ENCODE measurements around the gene SCAMP4. TPM values are rescaled to one million over a fixed set of nuclear protein-coding genes. Genes with fewer than 3 reads are reported as not detected.
A peak's percentile ranks its signal among the peaks of the same experiment; 100 is the strongest.

Gene SCAMP4
- total and polyA plus RNA-seq, 2 of the 13 experiments (the other 11 are each of a cell fraction or from before 2014, with no cell fraction given): 10.7 to 13.7 TPM

DNA sequence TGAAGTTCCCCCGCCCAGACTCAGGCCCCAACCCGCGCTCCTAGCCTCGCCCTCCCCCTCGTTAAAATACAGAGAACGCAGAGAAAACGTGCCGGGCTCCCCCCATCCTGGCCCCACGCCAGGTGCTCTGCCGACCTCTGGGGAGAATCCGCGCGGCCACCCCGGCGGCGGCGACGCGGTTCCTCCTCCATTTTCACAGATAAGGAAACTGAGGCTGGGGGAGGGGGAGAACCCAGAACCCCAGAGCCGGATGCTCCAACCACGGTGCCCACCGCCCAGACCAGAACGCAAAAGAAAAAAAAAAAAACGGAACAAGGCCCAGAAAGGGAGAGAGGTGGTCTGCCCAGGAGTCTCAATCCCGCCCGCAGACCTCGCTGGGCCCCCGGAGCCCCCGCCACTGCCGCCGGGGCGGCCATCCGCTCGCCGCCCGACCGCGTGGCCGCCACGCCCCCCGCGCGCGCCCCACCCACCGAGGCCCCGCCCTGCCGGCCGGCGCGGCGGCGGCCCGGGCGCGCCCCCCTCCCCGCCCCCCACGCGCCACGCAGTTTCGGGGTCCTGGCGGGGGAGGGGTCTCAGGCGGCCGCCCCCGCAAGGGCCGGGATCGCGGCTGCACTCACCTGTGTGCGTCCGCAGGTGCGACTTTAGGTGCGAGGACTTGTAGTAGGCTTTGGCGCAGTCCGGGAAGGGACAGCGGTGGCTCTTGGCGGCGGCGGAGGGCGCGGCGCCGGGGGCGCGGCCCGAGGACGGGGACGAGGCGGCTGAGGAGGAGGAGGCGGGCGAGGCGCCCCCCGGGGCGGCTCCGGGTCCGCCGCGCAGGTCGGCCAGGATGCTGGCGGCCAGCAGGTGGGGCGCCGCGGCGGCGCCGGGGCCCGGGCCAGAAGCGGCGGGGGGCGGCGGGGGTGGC, 42.5 kb upstream of the SCAMP4 start (continued):
- no peak for TF ChIP-seq IKZF4 (CRISPR knock-in tag; IDR thresholded peaks at IDR 0.05; ENCODE audit: borderline replicate concordance, low read depth, not compliant biosample characterization)
- peak; percentile 52 for TF ChIP-seq SRSF1 (optimal IDR thresholded peaks at IDR 0.05; ENCODE audit: low read depth, low read length)
- TF ChIP-seq HMGA1 (CRISPR knock-in tag; conservative IDR thresholded peaks at IDR 0.05): no peak
- no peak for TF ChIP-seq ZNF879 (CRISPR knock-in tag; IDR thresholded peaks at IDR 0.05)
- no peak for TF ChIP-seq HDAC6 (IDR thresholded peaks at IDR 0.05; ENCODE audit: low read depth, low read length)
- TF ChIP-seq, protein P1, sequence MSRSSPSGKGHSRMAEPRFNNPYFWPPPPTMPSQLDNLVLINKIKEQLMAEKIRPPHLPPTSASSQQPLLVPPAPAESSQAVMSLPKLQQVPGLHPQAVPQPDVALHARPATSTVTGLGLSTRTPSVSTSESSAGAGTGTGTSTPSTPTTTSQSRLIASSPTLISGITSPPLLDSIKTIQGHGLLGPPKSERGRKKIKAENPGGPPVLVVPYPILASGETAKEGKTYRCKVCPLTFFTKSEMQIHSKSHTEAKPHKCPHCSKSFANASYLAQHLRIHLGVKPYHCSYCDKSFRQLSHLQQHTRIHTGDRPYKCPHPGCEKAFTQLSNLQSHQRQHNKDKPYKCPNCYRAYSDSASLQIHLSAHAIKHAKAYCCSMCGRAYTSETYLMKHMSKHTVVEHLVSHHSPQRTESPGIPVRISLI (CRISPR knock-in tag; IDR thresholded peaks at IDR 0.05; ENCODE audit: borderline replicate concordance): no peak
- 0 out of 2 replicates have a peak, but pooled peaks have one; percentile 12 for TF ChIP-seq ZNF746 (CRISPR knock-in tag; IDR thresholded peaks at IDR 0.05)
- TF ChIP-seq ZNF543 (CRISPR knock-in tag; IDR thresholded peaks at IDR 0.05): no peak
- peak; percentile 59 for TF ChIP-seq AGO2 (optimal IDR thresholded peaks at IDR 0.05; ENCODE audit: low read depth, low read length)
- TF ChIP-seq NR2F1 (CRISPR knock-in tag; IDR thresholded peaks at IDR 0.05): no peak
- no peak for TF ChIP-seq SRSF9 (IDR thresholded peaks at IDR 0.05; ENCODE audit: borderline replicate concordance, insufficient read depth, low read depth, low read length, poor library complexity, severe bottlenecking)
- TF ChIP-seq, protein P2, sequence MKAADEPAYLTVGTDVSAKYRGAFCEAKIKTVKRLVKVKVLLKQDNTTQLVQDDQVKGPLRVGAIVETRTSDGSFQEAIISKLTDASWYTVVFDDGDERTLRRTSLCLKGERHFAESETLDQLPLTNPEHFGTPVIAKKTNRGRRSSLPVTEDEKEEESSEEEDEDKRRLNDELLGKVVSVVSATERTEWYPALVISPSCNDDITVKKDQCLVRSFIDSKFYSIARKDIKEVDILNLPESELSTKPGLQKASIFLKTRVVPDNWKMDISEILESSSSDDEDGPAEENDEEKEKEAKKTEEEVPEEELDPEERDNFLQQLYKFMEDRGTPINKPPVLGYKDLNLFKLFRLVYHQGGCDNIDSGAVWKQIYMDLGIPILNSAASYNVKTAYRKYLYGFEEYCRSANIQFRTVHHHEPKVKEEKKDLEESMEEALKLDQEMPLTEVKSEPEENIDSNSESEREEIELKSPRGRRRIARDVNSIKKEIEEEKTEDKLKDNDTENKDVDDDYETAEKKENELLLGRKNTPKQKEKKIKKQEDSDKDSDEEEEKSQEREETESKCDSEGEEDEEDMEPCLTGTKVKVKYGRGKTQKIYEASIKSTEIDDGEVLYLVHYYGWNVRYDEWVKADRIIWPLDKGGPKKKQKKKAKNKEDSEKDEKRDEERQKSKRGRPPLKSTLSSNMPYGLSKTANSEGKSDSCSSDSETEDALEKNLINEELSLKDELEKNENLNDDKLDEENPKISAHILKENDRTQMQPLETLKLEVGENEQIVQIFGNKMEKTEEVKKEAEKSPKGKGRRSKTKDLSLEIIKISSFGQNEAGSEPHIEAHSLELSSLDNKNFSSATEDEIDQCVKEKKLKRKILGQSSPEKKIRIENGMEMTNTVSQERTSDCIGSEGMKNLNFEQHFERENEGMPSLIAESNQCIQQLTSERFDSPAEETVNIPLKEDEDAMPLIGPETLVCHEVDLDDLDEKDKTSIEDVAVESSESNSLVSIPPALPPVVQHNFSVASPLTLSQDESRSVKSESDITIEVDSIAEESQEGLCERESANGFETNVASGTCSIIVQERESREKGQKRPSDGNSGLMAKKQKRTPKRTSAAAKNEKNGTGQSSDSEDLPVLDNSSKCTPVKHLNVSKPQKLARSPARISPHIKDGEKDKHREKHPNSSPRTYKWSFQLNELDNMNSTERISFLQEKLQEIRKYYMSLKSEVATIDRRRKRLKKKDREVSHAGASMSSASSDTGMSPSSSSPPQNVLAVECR (CRISPR knock-in tag; IDR thresholded peaks at IDR 0.05; ENCODE audit: borderline replicate concordance): peak; percentile 62
- TF ChIP-seq, protein P3, sequence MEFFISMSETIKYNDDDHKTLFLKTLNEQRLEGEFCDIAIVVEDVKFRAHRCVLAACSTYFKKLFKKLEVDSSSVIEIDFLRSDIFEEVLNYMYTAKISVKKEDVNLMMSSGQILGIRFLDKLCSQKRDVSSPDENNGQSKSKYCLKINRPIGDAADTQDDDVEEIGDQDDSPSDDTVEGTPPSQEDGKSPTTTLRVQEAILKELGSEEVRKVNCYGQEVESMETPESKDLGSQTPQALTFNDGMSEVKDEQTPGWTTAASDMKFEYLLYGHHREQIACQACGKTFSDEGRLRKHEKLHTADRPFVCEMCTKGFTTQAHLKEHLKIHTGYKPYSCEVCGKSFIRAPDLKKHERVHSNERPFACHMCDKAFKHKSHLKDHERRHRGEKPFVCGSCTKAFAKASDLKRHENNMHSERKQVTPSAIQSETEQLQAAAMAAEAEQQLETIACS (CRISPR knock-in tag; IDR thresholded peaks at IDR 0.05): 0 out of 2 replicates have a peak, but pooled peaks have one; percentile 4
- TF ChIP-seq ZNF850 (CRISPR knock-in tag; conservative IDR thresholded peaks at IDR 0.05): no peak
- TF ChIP-seq, protein P4, sequence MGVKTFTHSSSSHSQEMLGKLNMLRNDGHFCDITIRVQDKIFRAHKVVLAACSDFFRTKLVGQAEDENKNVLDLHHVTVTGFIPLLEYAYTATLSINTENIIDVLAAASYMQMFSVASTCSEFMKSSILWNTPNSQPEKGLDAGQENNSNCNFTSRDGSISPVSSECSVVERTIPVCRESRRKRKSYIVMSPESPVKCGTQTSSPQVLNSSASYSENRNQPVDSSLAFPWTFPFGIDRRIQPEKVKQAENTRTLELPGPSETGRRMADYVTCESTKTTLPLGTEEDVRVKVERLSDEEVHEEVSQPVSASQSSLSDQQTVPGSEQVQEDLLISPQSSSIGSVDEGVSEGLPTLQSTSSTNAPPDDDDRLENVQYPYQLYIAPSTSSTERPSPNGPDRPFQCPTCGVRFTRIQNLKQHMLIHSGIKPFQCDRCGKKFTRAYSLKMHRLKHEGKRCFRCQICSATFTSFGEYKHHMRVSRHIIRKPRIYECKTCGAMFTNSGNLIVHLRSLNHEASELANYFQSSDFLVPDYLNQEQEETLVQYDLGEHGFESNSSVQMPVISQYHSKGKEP (CRISPR knock-in tag; IDR thresholded peaks at IDR 0.05): no peak
- no peak for TF ChIP-seq GFI1 (CRISPR knock-in tag; IDR thresholded peaks at IDR 0.05; ENCODE audit: borderline replicate concordance)
- no peak for TF ChIP-seq MAFF (IDR thresholded peaks at IDR 0.05; ENCODE audit: low read depth, low read length)
- TF ChIP-seq KLF13 (CRISPR knock-in tag; IDR thresholded peaks at IDR 0.05): no peak
- 0 out of 2 replicates have a peak, but pooled peaks have one; percentile 12 for TF ChIP-seq MEIS2 (CRISPR knock-in tag; IDR thresholded peaks at IDR 0.05)
- peak; percentile 52; the same call in 1 of the 2 replicates for TF ChIP-seq SAP130 (CRISPR knock-in tag; IDR thresholded peaks at IDR 0.05; ENCODE audit: low read depth)

Measured in HepG2 (cell line).